ENCODE results near the gene ATF5.

ATF5 gene

GRCh38 chr19:49887665-49888509 is 41.1 kb upstream of the ATF5 start:
- Histone ChIP-seq H3K9ac (ENCODE audit: low read depth, low read length) (no peak overlapping the region), H3K36me3 (ENCODE audit: insufficient read depth, low read length) (peaks cover 20% of the 10 kb centered on the region), H3K27me3 (ENCODE audit: control insufficient read depth, insufficient read depth, low read length) (peaks cover 13% of the 10 kb centered on the region), H3K4me1 (ENCODE audit: control insufficient read depth, insufficient read depth, low read length) (peaks cover 6% of the 10 kb centered on the region), H3K9me3 (replicated peaks; ENCODE audit: low read length) (peaks cover 4% of the 10 kb centered on the region), H3K4me2 (ENCODE audit: low read length) (no peak overlapping the region), H3K4me3 (ENCODE audit: low read length) (no peak overlapping the region)

GRCh38 chr19:49888510-49888824 is 40.5 kb upstream of the ATF5 start:
- Histone ChIP-seq H3K9ac (ENCODE audit: low read depth, low read length) (no peak overlapping the region), H3K27me3 (ENCODE audit: control insufficient read depth, insufficient read depth, low read length) (peaks cover 14% of the 10 kb centered on the region), H3K4me2 (ENCODE audit: low read length) (no peak overlapping the region), H3K4me1 (ENCODE audit: control insufficient read depth, insufficient read depth, low read length) (peaks cover 6% of the 10 kb centered on the region), H3K4me3 (ENCODE audit: low read length) (no peak overlapping the region), H3K9me3 (replicated peaks; ENCODE audit: low read length) (no peaks in the 10 kb centered on the region), H3K36me3 (ENCODE audit: insufficient read depth, low read length) (peaks cover 14% of the 10 kb centered on the region)

GRCh38 chr19:49889038-49889686 is 39.8 kb upstream of the ATF5 start:
- peaks cover 6% of the 10 kb centered on the region for H3K4me1 ChIP-seq (ENCODE audit: control insufficient read depth, insufficient read depth, low read length)
- H3K4me3 ChIP-seq (ENCODE audit: low read length): no peak overlapping the region
- H3K4me2 ChIP-seq (ENCODE audit: low read length): no peak overlapping the region
- no peak overlapping the region for H3K9ac ChIP-seq (ENCODE audit: low read depth, low read length)
- no peaks in the 10 kb centered on the region for H3K9me3 ChIP-seq (replicated peaks; ENCODE audit: low read length)
- peaks cover 8% of the 10 kb centered on the region for H3K36me3 ChIP-seq (ENCODE audit: insufficient read depth, low read length)
- peaks cover 14% of the 10 kb centered on the region for H3K27me3 ChIP-seq (ENCODE audit: control insufficient read depth, insufficient read depth, low read length)

GRCh38 chr19:49889687-49890348 is 39.2 kb upstream of the ATF5 start:
- Histone ChIP-seq H3K4me3 (ENCODE audit: low read length) (peak overlapping the region; percentile 58), H3K9ac (ENCODE audit: low read depth, low read length) (no peak overlapping the region), H3K27me3 (ENCODE audit: control insufficient read depth, insufficient read depth, low read length) (peaks cover 14% of the 10 kb centered on the region), H3K4me2 (ENCODE audit: low read length) (peak overlapping the region; percentile 69), H3K36me3 (ENCODE audit: insufficient read depth, low read length) (peaks cover 1% of the 10 kb centered on the region), H3K9me3 (replicated peaks; ENCODE audit: low read length) (no peaks in the 10 kb centered on the region), H3K4me1 (ENCODE audit: control insufficient read depth, insufficient read depth, low read length) (peaks cover 6% of the 10 kb centered on the region)

GRCh38 chr19:49890349-49891311 is 38.4 kb upstream of the ATF5 start:
- H3K27me3 ChIP-seq (ENCODE audit: control insufficient read depth, insufficient read depth, low read length): peaks cover 14% of the 10 kb centered on the region
- no peak overlapping the region for H3K9ac ChIP-seq (ENCODE audit: low read depth, low read length)
- no peaks in the 10 kb centered on the region for H3K36me3 ChIP-seq (ENCODE audit: insufficient read depth, low read length)
- H3K4me1 ChIP-seq (ENCODE audit: control insufficient read depth, insufficient read depth, low read length): peaks cover 6% of the 10 kb centered on the region
- H3K4me2 ChIP-seq (ENCODE audit: low read length): peak overlapping the region; percentile 69
- H3K9me3 ChIP-seq (replicated peaks; ENCODE audit: low read length): no peaks in the 10 kb centered on the region
- peak overlapping the region; percentile 58 for H3K4me3 ChIP-seq (ENCODE audit: low read length)

GRCh38 chr19:49891393-49891792 is 37.6 kb upstream of the ATF5 start:
- no peaks in the 10 kb centered on the region for H3K36me3 ChIP-seq (ENCODE audit: insufficient read depth, low read length)
- H3K27me3 ChIP-seq (ENCODE audit: control insufficient read depth, insufficient read depth, low read length): peaks cover 14% of the 10 kb centered on the region
- peaks cover 6% of the 10 kb centered on the region for H3K4me1 ChIP-seq (ENCODE audit: control insufficient read depth, insufficient read depth, low read length)
- H3K4me2 ChIP-seq (ENCODE audit: low read length): no peak overlapping the region
- H3K9me3 ChIP-seq (replicated peaks; ENCODE audit: low read length): no peaks in the 10 kb centered on the region
- H3K9ac ChIP-seq (ENCODE audit: low read depth, low read length): no peak overlapping the region
- H3K4me3 ChIP-seq (ENCODE audit: low read length): no peak overlapping the region

- H3K9ac ChIP-seq (ENCODE audit: low read depth, low read length): no peak overlapping the region
- H3K27me3 ChIP-seq (ENCODE audit: control insufficient read depth, insufficient read depth, low read length): peaks cover 14% of the 10 kb centered on the region
- no peaks in the 10 kb centered on the region for H3K36me3 ChIP-seq (ENCODE audit: insufficient read depth, low read length)
- H3K9me3 ChIP-seq (replicated peaks; ENCODE audit: low read length): no peaks in the 10 kb centered on the region
- H3K4me2 ChIP-seq (ENCODE audit: low read length): no peak overlapping the region
- no peak overlapping the region for H3K4me3 ChIP-seq (ENCODE audit: low read length)
- peaks cover 18% of the 10 kb centered on the region for H3K4me1 ChIP-seq (ENCODE audit: control insufficient read depth, insufficient read depth, low read length)
Observed at GRCh38 chr19:49892716-49893115, 36.3 kb upstream of the ATF5 start.

- no peaks in the 10 kb centered on the region for H3K36me3 ChIP-seq (ENCODE audit: insufficient read depth, low read length)
- H3K9me3 ChIP-seq (replicated peaks; ENCODE audit: low read length): no peaks in the 10 kb centered on the region
- H3K9ac ChIP-seq (ENCODE audit: low read depth, low read length): no peak overlapping the region
- no peak overlapping the region for H3K4me3 ChIP-seq (ENCODE audit: low read length)
- H3K27me3 ChIP-seq (ENCODE audit: control insufficient read depth, insufficient read depth, low read length): peaks cover 14% of the 10 kb centered on the region
- no peak overlapping the region for H3K4me2 ChIP-seq (ENCODE audit: low read length)
- peaks cover 21% of the 10 kb centered on the region for H3K4me1 ChIP-seq (ENCODE audit: control insufficient read depth, insufficient read depth, low read length)
Observed at GRCh38 chr19:49894011-49894664, 34.9 kb upstream of the ATF5 start.

GRCh38 chr19:49894879-49895565 is 34.0 kb upstream of the ATF5 start:
- Histone ChIP-seq H3K4me1 (ENCODE audit: control insufficient read depth, insufficient read depth, low read length) (peaks cover 18% of the 10 kb centered on the region), H3K9me3 (replicated peaks; ENCODE audit: low read length) (no peaks in the 10 kb centered on the region), H3K36me3 (ENCODE audit: insufficient read depth, low read length) (no peaks in the 10 kb centered on the region), H3K9ac (ENCODE audit: low read depth, low read length) (no peak overlapping the region), H3K4me3 (ENCODE audit: low read length) (no peak overlapping the region), H3K4me2 (ENCODE audit: low read length) (no peak overlapping the region), H3K27me3 (ENCODE audit: control insufficient read depth, insufficient read depth, low read length) (peaks cover 14% of the 10 kb centered on the region)

GRCh38 chr19:49895566-49896297 is 33.3 kb upstream of the ATF5 start:
- H3K9me3 ChIP-seq (replicated peaks; ENCODE audit: low read length): no peaks in the 10 kb centered on the region
- no peak overlapping the region for H3K4me3 ChIP-seq (ENCODE audit: low read length)
- peaks cover 15% of the 10 kb centered on the region for H3K4me1 ChIP-seq (ENCODE audit: control insufficient read depth, insufficient read depth, low read length)
- H3K27me3 ChIP-seq (ENCODE audit: control insufficient read depth, insufficient read depth, low read length): peaks cover 14% of the 10 kb centered on the region
- no peak overlapping the region for H3K4me2 ChIP-seq (ENCODE audit: low read length)
- no peaks in the 10 kb centered on the region for H3K36me3 ChIP-seq (ENCODE audit: insufficient read depth, low read length)
- H3K9ac ChIP-seq (ENCODE audit: low read depth, low read length): no peak overlapping the region
